ENCODE data around the gene FABP3. TPM values are rescaled to one million over a fixed set of nuclear protein-coding genes. Genes with fewer than 3 reads are reported as not detected.

Gene FABP3
- total RNA-seq, 1 donor from 2014 or later, result 24.5 TPM

DNA sequence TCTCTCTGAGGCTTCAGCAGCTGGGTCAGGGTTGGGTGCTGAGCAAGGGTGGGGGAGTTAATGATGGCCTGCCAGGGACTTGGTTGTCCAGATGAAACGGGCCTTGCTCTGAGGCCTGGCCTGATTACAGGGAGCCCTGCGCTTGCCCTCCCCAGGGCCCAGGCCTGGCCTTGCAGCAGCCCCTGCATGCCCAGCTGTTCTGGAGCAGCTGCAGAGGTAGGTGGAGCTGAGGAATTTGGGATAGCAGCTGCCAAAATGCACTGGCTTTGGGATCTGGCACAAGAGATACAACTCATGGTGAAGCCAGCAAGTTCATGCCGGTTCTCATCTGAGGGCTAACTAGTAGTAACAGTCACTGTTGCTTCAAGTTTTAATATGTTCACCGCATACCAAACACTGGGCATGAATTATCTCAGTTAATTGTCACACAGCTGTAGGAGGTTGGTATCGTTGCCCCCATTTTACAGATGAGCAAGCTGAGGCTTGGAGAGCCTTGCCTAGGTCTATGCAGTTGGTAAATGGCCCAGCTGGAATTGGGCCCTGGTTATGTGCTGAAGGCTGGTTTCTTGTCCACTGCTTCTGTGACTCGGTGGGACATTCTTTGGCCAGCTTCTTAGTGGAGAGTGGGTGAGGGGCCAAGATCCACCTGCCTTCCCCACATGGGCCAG is 32.8 kb upstream of the FABP3 start:
- TF ChIP-seq CTCF (IDR thresholded peaks at IDR 0.05), result no peak

GRCh38 chr1:31401241-31401640 is 28.4 kb upstream of the FABP3 start:
- no peak for TF ChIP-seq CTCF (IDR thresholded peaks at IDR 0.05)
- intact Hi-C loops (cut with DNase I), result no loop called here
- DNase-seq (no peak), ATAC-seq (no peak)
- Histone ChIP-seq H3K27ac (no peak overlapping the region), H3K9me3 (no peaks in the 10 kb centered on the region), H3K4me1 (no peaks in the 10 kb centered on the region), H3K36me3 (no peaks in the 10 kb centered on the region), H3K27me3 (ENCODE audit: low read depth) (no peaks in the 10 kb centered on the region), H3K4me3 (no peak overlapping the region)

More for the DNA sequence above, 32.8 kb upstream of the FABP3 start:
- Histone ChIP-seq H3K27me3 (ENCODE audit: low read depth) (peaks cover 9% of the 10 kb centered on the region), H3K4me3 (no peak overlapping the region), H3K36me3 (no peaks in the 10 kb centered on the region), H3K9me3 (no peaks in the 10 kb centered on the region), H3K27ac (no peak overlapping the region), H3K4me1 (no peaks in the 10 kb centered on the region)
- intact Hi-C loops (cut with DNase I), result no loop called here
- DNase-seq (no peak), ATAC-seq (no peak)

- no peak for TF ChIP-seq CTCF (IDR thresholded peaks at IDR 0.05)
- H3K36me3 ChIP-seq, result no peaks in the 10 kb centered on the region
- H3K27ac ChIP-seq, result no peak overlapping the region
- H3K9me3 ChIP-seq, result no peaks in the 10 kb centered on the region
- intact Hi-C loops (cut with DNase I), result no loop called here
- H3K27me3 ChIP-seq (ENCODE audit: low read depth), result no peaks in the 10 kb centered on the region
- no peaks in the 10 kb centered on the region for H3K4me1 ChIP-seq
- no peak for ATAC-seq
- no peak for DNase-seq
- no peak overlapping the region for H3K4me3 ChIP-seq
Observed at GRCh38 chr1:31400393-31400792, 27.5 kb upstream of the FABP3 start.

DNA sequence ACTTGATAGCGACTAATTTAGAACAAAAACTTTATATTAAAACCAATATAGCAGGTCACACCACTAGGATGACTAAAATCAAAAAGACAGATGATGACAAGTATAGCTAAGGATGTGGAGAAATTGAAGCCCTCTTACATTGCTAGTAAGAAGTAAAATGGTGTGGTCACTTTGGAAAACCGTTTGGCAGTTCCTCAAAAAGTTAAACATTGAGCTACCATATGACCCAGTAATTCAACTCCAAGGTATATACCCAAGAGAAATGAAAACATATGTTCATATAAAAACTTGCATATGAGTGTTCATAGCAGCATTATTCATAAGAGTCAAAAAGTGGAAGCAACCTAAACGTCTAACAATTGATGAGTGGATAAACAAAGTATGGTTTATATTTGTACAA is 27.1 kb upstream of the FABP3 start:
- Histone ChIP-seq H3K27ac (no peak overlapping the region), H3K27me3 (ENCODE audit: low read depth) (no peaks in the 10 kb centered on the region), H3K36me3 (no peaks in the 10 kb centered on the region), H3K4me1 (peaks cover 2% of the 10 kb centered on the region), H3K4me3 (no peak overlapping the region), H3K9me3 (no peaks in the 10 kb centered on the region)
- intact Hi-C loops (cut with DNase I), result no loop called here
- no peak for DNase-seq
- no peak for TF ChIP-seq CTCF (IDR thresholded peaks at IDR 0.05)
- no peak for ATAC-seq

GRCh38 chr1:31398246-31398645 is 25.4 kb upstream of the FABP3 start:
- DNase-seq, result no peak
- Histone ChIP-seq H3K4me1 (peaks cover 11% of the 10 kb centered on the region), H3K4me3 (no peak overlapping the region), H3K27me3 (ENCODE audit: low read depth) (no peaks in the 10 kb centered on the region), H3K36me3 (no peaks in the 10 kb centered on the region), H3K9me3 (no peaks in the 10 kb centered on the region), H3K27ac (no peak overlapping the region)
- intact Hi-C loops (cut with DNase I), result no loop called here
- TF ChIP-seq CTCF (IDR thresholded peaks at IDR 0.05), result no peak
- no peak for ATAC-seq
